Keratinocyte (primary cell): ENCODE results near the gene BRAT1.

Experiments used
- CTCF ChIP-seq, 3 experiments: IDR thresholded peaks in 1 of 3; conservative IDR thresholded peaks in 1 of 3; optimal IDR thresholded peaks in 1 of 3; 2 replicates in 2 of 3; 3 replicates in 1 of 3; pipeline versions ENCODE3 to v1.5.1; 2011; ENCODE audit warnings: low read length in 3 of 3, mild to moderate bottlenecking in 3 of 3, moderate library complexity in 2 of 3, control low read depth in 1 of 3, inconsistent platforms in 1 of 3; ENCODE audit not compliant: insufficient read depth in 2 of 3; ENCODE audit errors: extremely low read depth in 1 of 3
- EZH2 ChIP-seq: IDR thresholded peaks from one replicate; pipeline ENCODE4 v1.6.1; 2012; ENCODE audit warnings: inconsistent platforms, mild to moderate bottlenecking, low read length, moderate library complexity

- TF ChIP-seq CTCF (optimal IDR thresholded peaks at IDR 0.05 in 1 of 3, IDR thresholded peaks at IDR 0.05 in 1 of 3, conservative IDR thresholded peaks at IDR 0.05 in 1 of 3; ENCODE audit: extremely low read depth in 1 of 3, insufficient read depth in 2 of 3, low read length in 3 of 3) (no peak), EZH2 (no peak)
Measured at GRCh38 chr7:2529161-2530070, 25.9 kb downstream of the BRAT1 start.
